Activated T-helper 1 cell treated with anti-CD3 and anti-CD28 coated beads, Interleukin-12 subunit alpha, Interleukin-12 subunit beta, Interleukin-2, Interleukin-4 antibody, amounts not matched to agents 30 ng/mL and 10 ng/mL and 1 ng/mL, durations not matched to agents 14 hours and 24 hours and 36 hours (primary cell): ENCODE measurements around the gene LDB2. TPM values are rescaled to one million over a fixed set of nuclear protein-coding genes. Genes with fewer than 3 reads are reported as not detected.
"Not testable (repeated sequence)": the region's sequence is repeated elsewhere in the genome, so short reads cannot be mapped to it uniquely, and the experiment has no call there.

ENCODE experiments used
- DNase-seq: peaks from one replicate; pipeline ENCODE4 v3.0.0; 2021; ENCODE audit warnings: low spot score
- H3K27ac Mint-ChIP-seq: one replicate; pipeline ENCODE4 v1.8.0; 2021; ENCODE audit warnings: mild to moderate bottlenecking, mixed read lengths
- H3K27me3 Mint-ChIP-seq: one replicate; pipeline ENCODE4 v1.8.0; 2022; ENCODE audit warnings: mild to moderate bottlenecking, moderate library complexity, mixed read lengths; ENCODE audit not compliant: insufficient read depth
- H3K36me3 Mint-ChIP-seq: one replicate; pipeline ENCODE4 v1.8.0; 2021; ENCODE audit warnings: low read depth, mixed read lengths
- H3K4me1 Mint-ChIP-seq: one replicate; pipeline ENCODE4 v1.8.0; 2021; ENCODE audit warnings: low read depth, mixed read lengths
- H3K4me3 Mint-ChIP-seq: one replicate; pipeline ENCODE4 v1.8.0; 2021; ENCODE audit warnings: mild to moderate bottlenecking, moderate library complexity, mixed read lengths
- H3K9me3 Mint-ChIP-seq: one replicate; pipeline ENCODE4 v1.8.0; 2021; ENCODE audit warnings: mixed read lengths
- intact Hi-C: fragments of 100-400 bp; cut with micrococcal nuclease; formaldehyde crosslinking; loops from one replicate; pipeline ENCODE4 v1.15.1; 2024
- total RNA-seq: library from RNA; stranded (reverse); gene quantifications from 2 replicates; pipeline ENCODE4 v1.2.3, GENCODE V29; 2022

LDB2 gene
- total RNA-seq, 1 donor from 2014 or later = not detected

GRCh38 chr4:16583764-16584163 lies 314.7 kb downstream of the LDB2 start:
- Mint-ChIP-seq H3K4me3 (no peak overlapping the region), H3K27ac (no peak overlapping the region), H3K4me1 (no peaks in the 10 kb centered on the region), H3K9me3 (no peaks in the 10 kb centered on the region), H3K27me3 (no peaks in the 10 kb centered on the region), H3K36me3 (no peaks in the 10 kb centered on the region)
- DNase-seq = no peak
- intact Hi-C loops = no loop called here

GRCh38 chr4:16582526-16582925 lies 315.9 kb downstream of the LDB2 start:
- H3K4me1 Mint-ChIP-seq = no peaks in the 10 kb centered on the region
- intact Hi-C loops = no loop called here
- H3K9me3 Mint-ChIP-seq = no peaks in the 10 kb centered on the region
- DNase-seq = no peak
- H3K36me3 Mint-ChIP-seq = no peaks in the 10 kb centered on the region
- H3K27ac Mint-ChIP-seq = no peak overlapping the region
- no peaks in the 10 kb centered on the region for H3K27me3 Mint-ChIP-seq
- H3K4me3 Mint-ChIP-seq = no peak overlapping the region

GRCh38 chr4:16582036-16582435 lies 316.4 kb downstream of the LDB2 start:
- intact Hi-C loops = no loop called here
- no peak for DNase-seq
- H3K27ac Mint-ChIP-seq = no peak overlapping the region
- H3K4me3 Mint-ChIP-seq = no peak overlapping the region
- H3K9me3 Mint-ChIP-seq = no peaks in the 10 kb centered on the region
- H3K36me3 Mint-ChIP-seq = no peaks in the 10 kb centered on the region
- no peaks in the 10 kb centered on the region for H3K27me3 Mint-ChIP-seq
- no peaks in the 10 kb centered on the region for H3K4me1 Mint-ChIP-seq

- H3K27me3 Mint-ChIP-seq = no peaks in the 10 kb centered on the region
- no peak overlapping the region for H3K4me3 Mint-ChIP-seq
- H3K36me3 Mint-ChIP-seq = no peaks in the 10 kb centered on the region
- intact Hi-C loops = no loop called here
- H3K4me1 Mint-ChIP-seq = no peaks in the 10 kb centered on the region
- DNase-seq = no peak
- H3K9me3 Mint-ChIP-seq = no peaks in the 10 kb centered on the region
- no peak overlapping the region for H3K27ac Mint-ChIP-seq
Measured at GRCh38 chr4:16581117-16581516, 317.3 kb downstream of the LDB2 start.

- no peak for DNase-seq
- Mint-ChIP-seq H3K36me3 (no peaks in the 10 kb centered on the region), H3K27me3 (no peaks in the 10 kb centered on the region), H3K4me3 (no peak overlapping the region), H3K27ac (no peak overlapping the region), H3K4me1 (no peaks in the 10 kb centered on the region), H3K9me3 (no peaks in the 10 kb centered on the region)
- intact Hi-C loops = no loop called here
Measured at GRCh38 chr4:16580514-16580913, 317.9 kb downstream of the LDB2 start.

- no peaks in the 10 kb centered on the region for H3K27me3 Mint-ChIP-seq
- no peaks in the 10 kb centered on the region for H3K4me1 Mint-ChIP-seq
- no peak overlapping the region for H3K4me3 Mint-ChIP-seq
- H3K9me3 Mint-ChIP-seq = no peaks in the 10 kb centered on the region
- H3K27ac Mint-ChIP-seq = no peak overlapping the region
- DNase-seq = no peak
- no peaks in the 10 kb centered on the region for H3K36me3 Mint-ChIP-seq
- intact Hi-C loops = no loop called here
Measured at GRCh38 chr4:16579866-16580265, 318.6 kb downstream of the LDB2 start.

GRCh38 chr4:16577177-16577576 lies 321.3 kb downstream of the LDB2 start:
- H3K4me3 Mint-ChIP-seq = no peak overlapping the region
- no peaks in the 10 kb centered on the region for H3K36me3 Mint-ChIP-seq
- no peaks in the 10 kb centered on the region for H3K27me3 Mint-ChIP-seq
- H3K27ac Mint-ChIP-seq = no peak overlapping the region
- intact Hi-C loops = no loop called here
- no peak for DNase-seq
- no peaks in the 10 kb centered on the region for H3K4me1 Mint-ChIP-seq
- H3K9me3 Mint-ChIP-seq = no peaks in the 10 kb centered on the region

GRCh38 chr4:16574981-16575380 lies 323.5 kb downstream of the LDB2 start:
- no peaks in the 10 kb centered on the region for H3K36me3 Mint-ChIP-seq
- no peak for DNase-seq

GRCh38 chr4:16573739-16574138 lies 324.7 kb downstream of the LDB2 start:
- Mint-ChIP-seq H3K27ac (no peak overlapping the region), H3K4me3 (no peak overlapping the region), H3K27me3 (no peaks in the 10 kb centered on the region), H3K9me3 (no peaks in the 10 kb centered on the region), H3K4me1 (no peaks in the 10 kb centered on the region), H3K36me3 (no peaks in the 10 kb centered on the region)
- no peak for DNase-seq
- intact Hi-C loops = no loop called here

More at GRCh38 chr4:16574981-16575380, 323.5 kb downstream of the LDB2 start:
- H3K9me3 Mint-ChIP-seq = no peaks in the 10 kb centered on the region
- H3K27ac Mint-ChIP-seq = no peak overlapping the region
- no peaks in the 10 kb centered on the region for H3K4me1 Mint-ChIP-seq
- H3K4me3 Mint-ChIP-seq = no peak overlapping the region
- H3K27me3 Mint-ChIP-seq = no peaks in the 10 kb centered on the region
- intact Hi-C loops = no loop called here

GRCh38 chr4:16573206-16573605 lies 325.2 kb downstream of the LDB2 start:
- intact Hi-C loops = no loop called here
- H3K27ac Mint-ChIP-seq = no peak overlapping the region
- no peak for DNase-seq
- no peaks in the 10 kb centered on the region for H3K4me1 Mint-ChIP-seq
- H3K9me3 Mint-ChIP-seq = no peaks in the 10 kb centered on the region
- no peaks in the 10 kb centered on the region for H3K27me3 Mint-ChIP-seq
- no peak overlapping the region for H3K4me3 Mint-ChIP-seq
- H3K36me3 Mint-ChIP-seq = no peaks in the 10 kb centered on the region

- Mint-ChIP-seq H3K27ac (no peak overlapping the region), H3K4me3 (no peak overlapping the region), H3K27me3 (no peaks in the 10 kb centered on the region), H3K4me1 (no peaks in the 10 kb centered on the region), H3K36me3 (no peaks in the 10 kb centered on the region), H3K9me3 (no peaks in the 10 kb centered on the region)
- no peak for DNase-seq
- intact Hi-C loops = no loop called here
Measured at GRCh38 chr4:16572631-16573030, 325.8 kb downstream of the LDB2 start.

GRCh38 chr4:16572161-16572560 lies 326.3 kb downstream of the LDB2 start:
- no peaks in the 10 kb centered on the region for H3K9me3 Mint-ChIP-seq
- H3K4me3 Mint-ChIP-seq = no peak overlapping the region
- no peak overlapping the region for H3K27ac Mint-ChIP-seq
- no peak for DNase-seq
- no peaks in the 10 kb centered on the region for H3K4me1 Mint-ChIP-seq
- intact Hi-C loops = no loop called here
- H3K36me3 Mint-ChIP-seq = no peaks in the 10 kb centered on the region
- no peaks in the 10 kb centered on the region for H3K27me3 Mint-ChIP-seq

- Mint-ChIP-seq H3K36me3 (no peaks in the 10 kb centered on the region), H3K9me3 (no peaks in the 10 kb centered on the region), H3K27me3 (no peaks in the 10 kb centered on the region), H3K4me3 (no peak overlapping the region), H3K4me1 (no peaks in the 10 kb centered on the region), H3K27ac (no peak overlapping the region)
- intact Hi-C loops = no loop called here
- DNase-seq = no peak
Measured at GRCh38 chr4:16569790-16570189, 328.7 kb downstream of the LDB2 start.

GRCh38 chr4:16557316-16557715 lies 341.1 kb downstream of the LDB2 start:
- H3K4me3 Mint-ChIP-seq, intact Hi-C loops, H3K36me3 Mint-ChIP-seq, DNase-seq, H3K27me3 Mint-ChIP-seq, H3K4me1 Mint-ChIP-seq, H3K27ac Mint-ChIP-seq, H3K9me3 Mint-ChIP-seq: not testable (repeated sequence)
